Spleen (tissue), 11 donors: Measurements from ENCODE around the gene IL19. TPM values are rescaled to one million over a fixed set of nuclear protein-coding genes. Genes with fewer than 3 reads are reported as not detected.

Source experiments
- DNase-seq: peaks from one replicate; pipeline ENCODE4 v3.0.0-alpha.2; 2020
- H3K27ac ChIP-seq, 8 donors: fragments of 200-600 bp; sonication (generic) in 7 of 8; 1 replicate in 4 of 8; 2 replicates in 4 of 8; pipeline versions ENCODE4 v1.5.0 to v1.8.0; 2016 to 2021; ENCODE audit warnings: inconsistent platforms in 4 of 8, mild to moderate bottlenecking in 4 of 8, moderate library complexity in 1 of 8
- H3K27me3 ChIP-seq, 7 donors: fragments of 200-600 bp; sonication (generic) in 6 of 7; replicated peaks in 1 of 7; 1 replicate in 4 of 7; 2 replicates in 3 of 7; pipeline versions ENCODE4 v1.5.0 to v1.8.0; 2016 to 2021; ENCODE audit warnings: inconsistent platforms in 3 of 7, mild to moderate bottlenecking in 1 of 7
- H3K36me3 ChIP-seq, 6 donors: fragments of 200-600 bp; sonication (generic) in 5 of 6; 1 replicate in 4 of 6; 2 replicates in 2 of 6; pipeline versions ENCODE4 v1.5.0 to v1.8.0; 2016 to 2021; ENCODE audit warnings: inconsistent platforms in 2 of 6
- H3K4me1 ChIP-seq, 6 donors: fragments of 200-600 bp; sonication (generic) in 5 of 6; 1 replicate in 3 of 6; 2 replicates in 3 of 6; pipeline versions ENCODE4 v1.5.0 to v1.8.0; 2016 to 2021; ENCODE audit warnings: inconsistent platforms in 3 of 6
- H3K4me3 ChIP-seq, 8 donors: fragments of 200-600 bp; sonication (generic) in 7 of 8; 1 replicate in 4 of 8; 2 replicates in 4 of 8; pipeline versions ENCODE4 v1.5.0 to v1.8.0; 2016 to 2021; ENCODE audit warnings: inconsistent platforms in 4 of 8, mild to moderate bottlenecking in 4 of 8, moderate library complexity in 2 of 8
- H3K9me3 ChIP-seq, 8 donors: fragments of 200-600 bp; sonication (generic) in 7 of 8; 1 replicate in 4 of 8; 2 replicates in 4 of 8; pipeline versions ENCODE4 v1.5.0 to v1.8.0; 2016 to 2021; ENCODE audit warnings: inconsistent platforms in 4 of 8
- CTCF ChIP-seq, 11 experiments: fragments of 200-600 bp in 7 of 11; fragments of 450-650 bp in 4 of 11; sonication (generic) in 4 of 11; IDR thresholded peaks in 8 of 11; conservative IDR thresholded peaks in 3 of 11; 1 replicate in 7 of 11; 2 replicates in 4 of 11; pipeline versions ENCODE4 v1.4.0 to v1.8.0; 2016 to 2021; ENCODE audit warnings: antibody characterized with exemption in 11 of 11, inconsistent platforms in 4 of 11, mild to moderate bottlenecking in 1 of 11
- POLR2A ChIP-seq, 3 donors: fragments of 450-650 bp; IDR thresholded peaks; one replicate each; pipeline ENCODE4 v1.5.1; 2017; ENCODE audit warnings: antibody characterized with exemption in 3 of 3, mild to moderate bottlenecking in 1 of 3
- POLR2AphosphoS5 ChIP-seq, 3 donors: sonication (generic); formaldehyde crosslinking; IDR thresholded peaks; one replicate each; pipeline ENCODE4 v1.5.1; 2017; ENCODE audit warnings: antibody characterized with exemption in 3 of 3
- WGBS, 5 donors: extraction: QIAGEN DNeasy Blood & Tissue Kit in 3 of 5; methylation state at CpG; one replicate each; pipeline versions ENCODE4 v1.1.5 to v1.1.7; 2013 to 2018; 5-methylcytosine and 5-hydroxymethylcytosine counted together
- intact Hi-C: fragments of 100-400 bp; cut with DNase I; formaldehyde crosslinking; loops from one replicate; pipeline ENCODE4 v1.15.0; 2023; ENCODE audit warnings: low total_unique reads
- polyA plus RNA-seq, 3 donors: library from polyadenylated mRNA; stranded (reverse); fragments of 200-250 nt; gene quantifications; one replicate each; pipeline ENCODE4 v1.2.1, GENCODE V29; 2013
- total RNA-seq, 7 donors: library from RNA; depleted of rRNA in 3 of 7; stranded (reverse); fragments of >200 nt in 3 of 7; fragmentation: NEBNext Ultra II Directional in 4 of 7; extraction: Animal tissue kit (Norgen Biotek cat#: 25700) in 4 of 7; gene quantifications; one replicate each; pipeline versions ENCODE4 v1.1.0 to v1.2.1, GENCODE V29; 2016 to 2021
- donor health status: healthy with polysubstance abuse.
- donor health status: DM: no; HTN: no; CAD: no; lungs with moderate emphysema.
- donor health status: DM: no; HTN: no; CAD: no.
- donor health status: Bipolar disorder and iron deficiency.
- donor health status: healthy.
- donor health status: DM: no; HTN: no; CAD: no.
- donor health status: DM: yes; HTN: yes; CAD: no.

Gene IL19
- total and polyA plus RNA-seq, 10 donors: 0.09 to 2.2 (median 0.12) TPM; not detected in 7

- no peak for TF ChIP-seq POLR2AphosphoS5 (IDR thresholded peaks at IDR 0.05)
- no peak for TF ChIP-seq CTCF (IDR thresholded peaks at IDR 0.05 in 8 of 11, conservative IDR thresholded peaks at IDR 0.05 in 3 of 11)
- TF ChIP-seq POLR2A (IDR thresholded peaks at IDR 0.05): no peak
- 69 to 86% (median 75%) methylated on average over 3 of the region's 3 CpGs for WGBS, 5 donors
- intact Hi-C loops: no loop called here
These were observed 112.0 kb downstream of the IL19 start for GRCh38 chr1:206882555-206882954.

GRCh38 chr1:206883160-206883559 lies 112.6 kb downstream of the IL19 start:
- intact Hi-C loops: no loop called here
- TF ChIP-seq CTCF (IDR thresholded peaks at IDR 0.05 in 8 of 11, conservative IDR thresholded peaks at IDR 0.05 in 3 of 11) (no peak), POLR2AphosphoS5 (IDR thresholded peaks at IDR 0.05) (no peak), POLR2A (IDR thresholded peaks at IDR 0.05) (no peak)
- Histone ChIP-seq H3K4me3 (no peak overlapping the region), H3K36me3 (no peaks in the 10 kb centered on the region), H3K27me3 (no peaks in the 10 kb centered on the region), H3K9me3 (peaks cover 3 to 18% (median 12%) of the 10 kb centered on the region in 8 donors), H3K4me1 (no peaks in the 10 kb centered on the region), H3K27ac (no peak overlapping the region)
- WGBS, 5 donors: 93 to 95% (median 95%) methylated on average over 1 of the region's 1 CpG
- no peak for DNase-seq

More at GRCh38 chr1:206882555-206882954, 112.0 kb downstream of the IL19 start:
- Histone ChIP-seq H3K9me3 (peaks cover 3 to 25% (median 18%) of the 10 kb centered on the region in 8 donors), H3K4me1 (no peaks in the 10 kb centered on the region), H3K36me3 (no peaks in the 10 kb centered on the region), H3K27ac (no peak overlapping the region), H3K27me3 (no peaks in the 10 kb centered on the region), H3K4me3 (no peak overlapping the region)
- no peak for DNase-seq

GRCh38 chr1:206883876-206884275 lies 113.3 kb downstream of the IL19 start:
- 87 to 95% (median 88%) methylated on average over 2 of the region's 2 CpGs for WGBS, 5 donors
- intact Hi-C loops: no loop called here
- H3K27me3 ChIP-seq: no peaks in the 10 kb centered on the region
- no peak for DNase-seq
- no peak overlapping the region for H3K4me3 ChIP-seq
- peaks cover 0 to 11% (median 5%) of the 10 kb centered on the region in 8 donors for H3K9me3 ChIP-seq
- no peak overlapping the region for H3K27ac ChIP-seq
- H3K36me3 ChIP-seq: no peaks in the 10 kb centered on the region
- TF ChIP-seq CTCF (IDR thresholded peaks at IDR 0.05 in 8 of 11, conservative IDR thresholded peaks at IDR 0.05 in 3 of 11) (no peak), POLR2A (IDR thresholded peaks at IDR 0.05) (no peak), POLR2AphosphoS5 (IDR thresholded peaks at IDR 0.05) (no peak)
- no peaks in the 10 kb centered on the region for H3K4me1 ChIP-seq

GRCh38 chr1:206885341-206886060 lies 114.9 kb downstream of the IL19 start:
- TF ChIP-seq CTCF (IDR thresholded peaks at IDR 0.05 in 8 of 11, conservative IDR thresholded peaks at IDR 0.05 in 3 of 11) (no peak), POLR2A (IDR thresholded peaks at IDR 0.05) (no peak), POLR2AphosphoS5 (IDR thresholded peaks at IDR 0.05) (no peak)
- Histone ChIP-seq H3K27me3 (no peaks in the 10 kb centered on the region), H3K9me3 (no peaks in the 10 kb centered on the region), H3K4me3 (no peak overlapping the region), H3K4me1 (peaks cover 0 to 6% (median 3%) of the 10 kb centered on the region in 6 donors), H3K27ac (no peak overlapping the region), H3K36me3 (no peaks in the 10 kb centered on the region)
- 80 to 88% (median 86%) methylated on average over 3 of the region's 3 CpGs for WGBS, 5 donors
- no peak for DNase-seq
- intact Hi-C loops: no loop called here
